ENCODE results near the gene PRDX1. TPM values are rescaled to one million over a fixed set of nuclear protein-coding genes. Genes with fewer than 3 reads are reported as not detected.

Gene PRDX1
- total and polyA plus RNA-seq, 2 of the 13 experiments (the other 11 are each of a cell fraction or from before 2014, with no cell fraction given): 761 to 1,898 TPM

GRCh38 chr1:45521413-45522323 lies at the start of gene PRDX1 (continued):
- peak; percentile 99 for TF ChIP-seq PATZ1 (CRISPR knock-in tag; IDR thresholded peaks at IDR 0.05)
- TF ChIP-seq ZNF776 (CRISPR knock-in tag; IDR thresholded peaks at IDR 0.05): peak; percentile 87
- TF ChIP-seq NFKB2 (CRISPR knock-in tag; IDR thresholded peaks at IDR 0.05; ENCODE audit: borderline replicate concordance): peak; percentile 94; the same call in 1 of the 2 replicates
- peak; percentile 100 for TF ChIP-seq CHD2 (IDR thresholded peaks at IDR 0.05; ENCODE audit: low read depth, low read length)
- peak; percentile 41; the same call in 1 of the 2 replicates for TF ChIP-seq SIX4 (CRISPR knock-in tag; IDR thresholded peaks at IDR 0.05)
- no peak for TF ChIP-seq ELF4 (CRISPR knock-in tag; IDR thresholded peaks at IDR 0.05; ENCODE audit: borderline replicate concordance)
- peak; percentile 77; the same call in 1 of the 2 replicates for TF ChIP-seq GTF3A (CRISPR knock-in tag; conservative IDR thresholded peaks at IDR 0.05)
- TF ChIP-seq ZNF792 (CRISPR knock-in tag; IDR thresholded peaks at IDR 0.05): peak; percentile 96
- peak; percentile 73 for TF ChIP-seq ARID5B (CRISPR knock-in tag; IDR thresholded peaks at IDR 0.05)
- TF ChIP-seq HHEX (CRISPR knock-in tag; IDR thresholded peaks at IDR 0.05): peak; percentile 50; the same call in 1 of the 2 replicates
- no peak for TF ChIP-seq U2AF2 (IDR thresholded peaks at IDR 0.05; ENCODE audit: low read depth, low read length)
- peak; percentile 94 for TF ChIP-seq ZNF781 (CRISPR knock-in tag; IDR thresholded peaks at IDR 0.05; ENCODE audit: borderline replicate concordance, not compliant biosample characterization)
- TF ChIP-seq DPF2 (CRISPR knock-in tag; IDR thresholded peaks at IDR 0.05; ENCODE audit: borderline replicate concordance, low read depth): peak; percentile 40; the same call in 1 of the 2 replicates
- TF ChIP-seq HMG20A (CRISPR knock-in tag; IDR thresholded peaks at IDR 0.05; ENCODE audit: borderline replicate concordance): peak; percentile 69
- TF ChIP-seq ATF6 (CRISPR knock-in tag; conservative IDR thresholded peaks at IDR 0.05): peak; percentile 98
- no peak for TF ChIP-seq LCORL (IDR thresholded peaks at IDR 0.05)
- TF ChIP-seq LCORL (CRISPR knock-in tag; IDR thresholded peaks at IDR 0.05): peak; percentile 60
- TF ChIP-seq RARG (CRISPR knock-in tag; IDR thresholded peaks at IDR 0.05; ENCODE audit: low read depth): 0 out of 2 replicates have a peak, but pooled peaks have one; percentile 87
- peak; percentile 48 to 99; a peak in 3 of 4 replicates for TF ChIP-seq KLF16 (CRISPR knock-in tag; IDR thresholded peaks at IDR 0.05)
- TF ChIP-seq KDM1A (CRISPR knock-in tag; IDR thresholded peaks at IDR 0.05): peak; percentile 29; the same call in 1 of the 2 replicates
- TF ChIP-seq ZNF333 (CRISPR knock-in tag; IDR thresholded peaks at IDR 0.05; ENCODE audit: borderline replicate concordance): peak; percentile 84; the same call in 1 of the 2 replicates
- TF ChIP-seq MLLT10 (CRISPR knock-in tag; IDR thresholded peaks at IDR 0.05): peak; percentile 92
- TF ChIP-seq ZBTB7A (CRISPR knock-in tag; IDR thresholded peaks at IDR 0.05): peak; percentile 77

Measured in HepG2 (cell line).